Glutamatergic neuron (in vitro differentiated cells): ENCODE data around the gene MFSD6. TPM values are rescaled to one million over a fixed set of nuclear protein-coding genes. Genes with fewer than 3 reads are reported as not detected.

Experiments used
- DNase-seq: peaks from one replicate; pipeline ENCODE4 v3.0.0; 2022
- H3K27ac Mint-ChIP-seq: one replicate; pipeline ENCODE4 v1.8.0; 2020; ENCODE audit warnings: mild to moderate bottlenecking, mixed read lengths, inconsistent platforms; ENCODE audit not compliant: unreplicated experiment
- H3K27me3 Mint-ChIP-seq: one replicate; pipeline ENCODE4 v1.8.0; 2020; ENCODE audit warnings: mild to moderate bottlenecking, moderate library complexity, mixed read lengths, inconsistent platforms; ENCODE audit not compliant: unreplicated experiment
- H3K36me3 Mint-ChIP-seq: one replicate; pipeline ENCODE4 v1.8.0; 2020; ENCODE audit warnings: mild to moderate bottlenecking, mixed read lengths, inconsistent platforms; ENCODE audit not compliant: unreplicated experiment
- H3K4me1 Mint-ChIP-seq: one replicate; pipeline ENCODE4 v1.8.0; 2020; ENCODE audit warnings: mild to moderate bottlenecking, low read depth, mixed read lengths, inconsistent platforms; ENCODE audit not compliant: unreplicated experiment
- H3K4me3 Mint-ChIP-seq: one replicate; pipeline ENCODE4 v1.8.0; 2020; ENCODE audit warnings: mild to moderate bottlenecking, mixed read lengths, inconsistent platforms; ENCODE audit not compliant: unreplicated experiment
- H3K9me3 Mint-ChIP-seq: one replicate; pipeline ENCODE4 v1.8.0; 2020; ENCODE audit warnings: mild to moderate bottlenecking, moderate library complexity, mixed read lengths, inconsistent platforms; ENCODE audit not compliant: unreplicated experiment
- CTCF ChIP-seq: fragments of 200-600 bp; sonication (generic); IDR thresholded peaks from one replicate; pipeline ENCODE4 v1.5.0; 2021; ENCODE audit not compliant: partially characterized antibody, unreplicated experiment
- total RNA-seq: library from RNA; stranded (reverse); fragmentation: NEBNext Ultra II Directional; extraction: Animal tissue kit (Norgen Biotek cat#: 25700); gene quantifications from one replicate; pipeline ENCODE4 v1.2.1, GENCODE V29; 2021; ENCODE audit not compliant: unreplicated experiment

MFSD6 gene
- total RNA-seq, 1 donor from 2014 or later, result 31.0 TPM

GRCh38 chr2:190460487-190460886, 52.3 kb downstream of the MFSD6 start:
- no peak for TF ChIP-seq CTCF
- no peak for DNase-seq
- Mint-ChIP-seq H3K9me3 (no peaks in the 10 kb centered on the region), H3K36me3 (no peaks in the 10 kb centered on the region), H3K4me3 (no peak overlapping the region), H3K27me3 (no peaks in the 10 kb centered on the region), H3K4me1 (peaks cover 3% of the 10 kb centered on the region), H3K27ac (no peak overlapping the region)

- TF ChIP-seq CTCF, result no peak
- Mint-ChIP-seq H3K4me1 (peaks cover 11% of the 10 kb centered on the region), H3K4me3 (no peak overlapping the region), H3K36me3 (no peaks in the 10 kb centered on the region), H3K27ac (no peak overlapping the region), H3K9me3 (no peaks in the 10 kb centered on the region), H3K27me3 (no peaks in the 10 kb centered on the region)
- no peak for DNase-seq
Measured at GRCh38 chr2:190462181-190462580, 54.0 kb downstream of the MFSD6 start.

- H3K27ac Mint-ChIP-seq, result no peak overlapping the region
- H3K27me3 Mint-ChIP-seq, result no peaks in the 10 kb centered on the region
- no peak for DNase-seq
- no peaks in the 10 kb centered on the region for H3K9me3 Mint-ChIP-seq
- no peak for TF ChIP-seq CTCF
- H3K4me3 Mint-ChIP-seq, result no peak overlapping the region
- peaks cover 11% of the 10 kb centered on the region for H3K4me1 Mint-ChIP-seq
- H3K36me3 Mint-ChIP-seq, result no peaks in the 10 kb centered on the region
Measured at GRCh38 chr2:190462611-190463010, 54.5 kb downstream of the MFSD6 start.

GRCh38 chr2:190465060-190465459, 56.9 kb downstream of the MFSD6 start:
- H3K4me1 Mint-ChIP-seq, result peaks cover 8% of the 10 kb centered on the region
- H3K27ac Mint-ChIP-seq, result no peak overlapping the region
- H3K4me3 Mint-ChIP-seq, result no peak overlapping the region
- H3K27me3 Mint-ChIP-seq, result no peaks in the 10 kb centered on the region
- DNase-seq, result no peak
- H3K36me3 Mint-ChIP-seq, result no peaks in the 10 kb centered on the region
- no peak for TF ChIP-seq CTCF
- no peaks in the 10 kb centered on the region for H3K9me3 Mint-ChIP-seq

- H3K9me3 Mint-ChIP-seq, result no peaks in the 10 kb centered on the region
- peaks cover 1% of the 10 kb centered on the region for H3K27me3 Mint-ChIP-seq
- H3K4me3 Mint-ChIP-seq, result no peak overlapping the region
- DNase-seq, result no peak
- TF ChIP-seq CTCF, result no peak
- peaks cover 8% of the 10 kb centered on the region for H3K4me1 Mint-ChIP-seq
- no peak overlapping the region for H3K27ac Mint-ChIP-seq
- no peaks in the 10 kb centered on the region for H3K36me3 Mint-ChIP-seq
Measured at GRCh38 chr2:190466819-190467446, 58.8 kb downstream of the MFSD6 start.
